ENCODE results near the gene FERD3L. TPM values are rescaled to one million over a fixed set of nuclear protein-coding genes. Genes with fewer than 3 reads are reported as not detected.

FERD3L gene
- total RNA-seq, 1 experiment from 2014 or later: not detected

GRCh38 chr7:19102884-19103283 is 42.3 kb downstream of the FERD3L start:
- Histone ChIP-seq H3K4me1 (ENCODE audit: control insufficient read depth, insufficient read depth, low read length) (no peaks in the 10 kb centered on the region), H3K36me3 (ENCODE audit: control insufficient read depth, insufficient read depth, low read length) (no peaks in the 10 kb centered on the region), H3K27me3 (ENCODE audit: control insufficient read depth, insufficient read depth, low read length) (no peaks in the 10 kb centered on the region), H3K9me3 (ENCODE audit: control insufficient read depth, insufficient read depth, low read depth, low read length) (no peaks in the 10 kb centered on the region), H3K4me3 (ENCODE audit: low read depth in 2 of 2, low read length in 2 of 2) (no peak overlapping the region), H3K27ac (ENCODE audit: low read length) (no peak overlapping the region)
- CTCF ChIA-PET: no interaction called here
- TF ChIP-seq, protein P1, sequence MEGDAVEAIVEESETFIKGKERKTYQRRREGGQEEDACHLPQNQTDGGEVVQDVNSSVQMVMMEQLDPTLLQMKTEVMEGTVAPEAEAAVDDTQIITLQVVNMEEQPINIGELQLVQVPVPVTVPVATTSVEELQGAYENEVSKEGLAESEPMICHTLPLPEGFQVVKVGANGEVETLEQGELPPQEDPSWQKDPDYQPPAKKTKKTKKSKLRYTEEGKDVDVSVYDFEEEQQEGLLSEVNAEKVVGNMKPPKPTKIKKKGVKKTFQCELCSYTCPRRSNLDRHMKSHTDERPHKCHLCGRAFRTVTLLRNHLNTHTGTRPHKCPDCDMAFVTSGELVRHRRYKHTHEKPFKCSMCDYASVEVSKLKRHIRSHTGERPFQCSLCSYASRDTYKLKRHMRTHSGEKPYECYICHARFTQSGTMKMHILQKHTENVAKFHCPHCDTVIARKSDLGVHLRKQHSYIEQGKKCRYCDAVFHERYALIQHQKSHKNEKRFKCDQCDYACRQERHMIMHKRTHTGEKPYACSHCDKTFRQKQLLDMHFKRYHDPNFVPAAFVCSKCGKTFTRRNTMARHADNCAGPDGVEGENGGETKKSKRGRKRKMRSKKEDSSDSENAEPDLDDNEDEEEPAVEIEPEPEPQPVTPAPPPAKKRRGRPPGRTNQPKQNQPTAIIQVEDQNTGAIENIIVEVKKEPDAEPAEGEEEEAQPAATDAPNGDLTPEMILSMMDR (IDR thresholded peaks at IDR 0.05): no peak
- TF ChIP-seq POLR2AphosphoS5 (IDR thresholded peaks at IDR 0.05; ENCODE audit: low read depth, low read length): no peak
- no peak for TF ChIP-seq TCF7L2 (IDR thresholded peaks at IDR 0.05; ENCODE audit: low read depth, low read length)
- TF ChIP-seq, protein P2, sequence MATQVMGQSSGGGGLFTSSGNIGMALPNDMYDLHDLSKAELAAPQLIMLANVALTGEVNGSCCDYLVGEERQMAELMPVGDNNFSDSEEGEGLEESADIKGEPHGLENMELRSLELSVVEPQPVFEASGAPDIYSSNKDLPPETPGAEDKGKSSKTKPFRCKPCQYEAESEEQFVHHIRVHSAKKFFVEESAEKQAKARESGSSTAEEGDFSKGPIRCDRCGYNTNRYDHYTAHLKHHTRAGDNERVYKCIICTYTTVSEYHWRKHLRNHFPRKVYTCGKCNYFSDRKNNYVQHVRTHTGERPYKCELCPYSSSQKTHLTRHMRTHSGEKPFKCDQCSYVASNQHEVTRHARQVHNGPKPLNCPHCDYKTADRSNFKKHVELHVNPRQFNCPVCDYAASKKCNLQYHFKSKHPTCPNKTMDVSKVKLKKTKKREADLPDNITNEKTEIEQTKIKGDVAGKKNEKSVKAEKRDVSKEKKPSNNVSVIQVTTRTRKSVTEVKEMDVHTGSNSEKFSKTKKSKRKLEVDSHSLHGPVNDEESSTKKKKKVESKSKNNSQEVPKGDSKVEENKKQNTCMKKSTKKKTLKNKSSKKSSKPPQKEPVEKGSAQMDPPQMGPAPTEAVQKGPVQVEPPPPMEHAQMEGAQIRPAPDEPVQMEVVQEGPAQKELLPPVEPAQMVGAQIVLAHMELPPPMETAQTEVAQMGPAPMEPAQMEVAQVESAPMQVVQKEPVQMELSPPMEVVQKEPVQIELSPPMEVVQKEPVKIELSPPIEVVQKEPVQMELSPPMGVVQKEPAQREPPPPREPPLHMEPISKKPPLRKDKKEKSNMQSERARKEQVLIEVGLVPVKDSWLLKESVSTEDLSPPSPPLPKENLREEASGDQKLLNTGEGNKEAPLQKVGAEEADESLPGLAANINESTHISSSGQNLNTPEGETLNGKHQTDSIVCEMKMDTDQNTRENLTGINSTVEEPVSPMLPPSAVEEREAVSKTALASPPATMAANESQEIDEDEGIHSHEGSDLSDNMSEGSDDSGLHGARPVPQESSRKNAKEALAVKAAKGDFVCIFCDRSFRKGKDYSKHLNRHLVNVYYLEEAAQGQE (IDR thresholded peaks at IDR 0.05; ENCODE audit: insufficient read depth in 1 of 2, low read depth in 2 of 2, low read length in 1 of 2): no peak
- TF ChIP-seq SIN3A (IDR thresholded peaks at IDR 0.05; ENCODE audit: borderline replicate concordance, insufficient read depth, low read depth, low read length): no peak
- no TSS peak for BruUV-seq (replicated peaks)
- intact Hi-C loops (cut with micrococcal nuclease; ENCODE audit: unreplicated experiment): no loop called here
- in situ Hi-C loops (cut with HindIII; ENCODE audit: low pct_unique_long_range_greater_than_20kb, low sequenced_read_pairs): no loop called here
- POLR2A ChIA-PET: no interaction called here
- DNase-seq (ENCODE audit: low read depth, low spot score) (no peak), ATAC-seq (no peak)

DNA sequence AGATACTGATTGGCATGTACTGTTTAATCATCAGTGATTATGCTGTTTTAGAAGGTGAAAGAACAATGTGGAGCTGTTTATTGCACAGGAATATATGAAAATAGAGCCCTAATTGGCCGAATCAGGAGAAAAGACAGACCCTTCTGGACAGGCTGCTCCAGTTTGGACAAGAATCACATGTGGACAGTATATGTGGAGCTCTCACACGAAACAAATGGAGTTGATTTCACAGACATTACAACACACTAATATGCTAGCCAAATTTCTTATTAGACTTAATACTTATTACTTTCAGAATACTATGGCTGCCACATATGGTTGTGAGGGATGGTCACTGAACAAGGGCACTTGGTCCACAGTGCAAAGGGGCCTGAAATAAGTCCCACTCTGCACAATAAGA is 43.3 kb downstream of the FERD3L start:
- no TSS peak for BruUV-seq (replicated peaks)
- Histone ChIP-seq H3K4me3 (ENCODE audit: low read depth in 2 of 2, low read length in 2 of 2) (no peak overlapping the region), H3K4me1 (ENCODE audit: control insufficient read depth, insufficient read depth, low read length) (no peaks in the 10 kb centered on the region), H3K27ac (ENCODE audit: low read length) (no peak overlapping the region), H3K9me3 (ENCODE audit: control insufficient read depth, insufficient read depth, low read depth, low read length) (no peaks in the 10 kb centered on the region), H3K27me3 (ENCODE audit: control insufficient read depth, insufficient read depth, low read length) (no peaks in the 10 kb centered on the region), H3K36me3 (ENCODE audit: control insufficient read depth, insufficient read depth, low read length) (no peaks in the 10 kb centered on the region)
- in situ Hi-C loops (cut with HindIII; ENCODE audit: low pct_unique_long_range_greater_than_20kb, low sequenced_read_pairs) (no loop called here), intact Hi-C loops (cut with micrococcal nuclease; ENCODE audit: unreplicated experiment) (no loop called here)
- POLR2A ChIA-PET: no interaction called here
- DNase-seq (ENCODE audit: low read depth, low spot score): no peak
- TF ChIP-seq SIN3A (IDR thresholded peaks at IDR 0.05; ENCODE audit: borderline replicate concordance, insufficient read depth, low read depth, low read length) (no peak), TCF7L2 (IDR thresholded peaks at IDR 0.05; ENCODE audit: low read depth, low read length) (no peak), POLR2AphosphoS5 (IDR thresholded peaks at IDR 0.05; ENCODE audit: low read depth, low read length) (no peak)
- TF ChIP-seq, protein P2 (IDR thresholded peaks at IDR 0.05; ENCODE audit: insufficient read depth in 1 of 2, low read depth in 2 of 2, low read length in 1 of 2): no peak
- TF ChIP-seq, protein P1 (IDR thresholded peaks at IDR 0.05): no peak
- CTCF ChIA-PET: no interaction called here
- no peak for ATAC-seq

Measured in Panc1 (cell line).